GM13976 (cell line): Measurements from ENCODE around the gene UPK1A.
"Not testable (repeated sequence)": the region's sequence is repeated elsewhere in the genome, so short reads cannot be mapped to it uniquely, and the experiment has no call there.

ENCODE experiments used
- DNase-seq: peaks from one replicate; pipeline ENCODE4 v3.0.0; 2012; ENCODE audit warnings: low spot score
- CTCF ChIP-seq: IDR thresholded peaks from 2 replicates; pipeline ENCODE4 v1.5.1; 2012; ENCODE audit warnings: borderline replicate concordance, mild to moderate bottlenecking; ENCODE audit not compliant: insufficient read depth; ENCODE audit errors: extremely low read depth, missing control alignments, control extremely low read depth
- in situ Hi-C: fragments of 300-500 bp; cut with MboI; formaldehyde crosslinking; loops from one replicate; pipeline ENCODE4 v1.12.0; 2022; ENCODE audit warnings: low sequenced_read_pairs, mixed read lengths, inconsistent platforms; ENCODE audit not compliant: unreplicated experiment

UPK1A gene

DNA sequence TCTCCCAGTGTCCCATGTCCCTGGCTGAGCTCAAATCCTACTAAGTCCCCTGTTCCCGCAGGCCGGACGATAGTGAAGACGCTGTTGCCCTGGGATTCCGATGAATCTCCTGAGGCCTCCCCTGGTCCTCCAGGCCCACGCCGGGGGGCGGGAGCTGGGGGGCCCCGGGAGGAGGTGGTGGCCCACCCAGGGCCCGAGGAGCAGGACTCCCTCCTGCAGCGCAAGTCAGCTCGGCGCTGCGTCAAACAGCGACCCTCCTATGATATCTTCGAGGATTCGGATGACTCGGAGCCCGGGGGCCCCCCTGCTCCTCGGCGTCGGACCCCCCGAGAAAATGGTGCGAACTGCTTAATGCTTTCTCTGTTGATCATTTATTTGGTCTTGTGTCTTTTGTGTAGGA is 57.4 kb downstream of the UPK1A start:
- in situ Hi-C loops = no loop called here
- no peak for TF ChIP-seq CTCF
- no peak for DNase-seq

DNA sequence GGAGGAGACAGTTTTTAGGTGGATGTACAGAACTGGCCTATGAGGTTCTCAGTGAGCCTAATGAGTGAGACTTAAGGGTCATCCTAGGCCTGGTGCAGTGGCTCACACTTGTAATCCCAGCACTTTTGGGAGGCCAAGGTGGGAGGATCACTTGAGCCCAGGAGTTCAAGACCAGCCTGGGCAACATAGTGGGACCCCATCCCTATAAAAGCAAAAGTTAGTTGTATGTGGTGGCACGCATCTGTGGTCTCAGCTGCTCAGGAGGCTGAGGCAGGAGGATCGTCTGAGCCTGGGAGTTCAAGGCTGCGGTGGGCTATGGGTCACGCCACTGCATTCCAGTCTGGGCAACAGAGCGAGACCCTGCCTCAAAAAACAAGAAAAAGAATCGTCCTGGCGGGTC is 57.8 kb downstream of the UPK1A start:
- in situ Hi-C loops = not testable (repeated sequence)

DNA sequence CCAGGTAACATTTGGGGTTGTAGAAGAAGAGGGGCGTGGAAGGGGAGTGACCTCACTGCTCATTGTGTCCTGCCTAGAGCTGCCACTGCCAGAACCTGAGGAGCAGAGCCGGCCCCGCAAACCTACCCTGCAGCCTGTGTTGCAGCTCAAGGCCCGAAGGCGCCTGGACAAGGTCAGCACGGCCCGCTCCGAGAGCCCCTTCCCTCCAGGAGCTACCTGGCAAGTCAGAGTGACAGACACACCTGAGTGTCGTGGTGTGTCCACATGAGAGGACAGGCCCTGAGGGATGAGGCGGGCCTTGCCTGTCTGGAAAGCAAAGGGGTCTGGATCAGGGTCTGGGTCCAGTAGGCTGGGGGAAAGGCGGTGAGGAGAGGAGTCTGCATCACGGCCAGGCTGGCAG is 58.2 kb downstream of the UPK1A start:
- no peak for DNase-seq

More for the DNA sequence above, 57.8 kb downstream of the UPK1A start:
- DNase-seq = not testable (repeated sequence)

GRCh38 chr19:35725216-35725861 is 59.0 kb downstream of the UPK1A start:
- TF ChIP-seq CTCF = no peak
- no peak for DNase-seq
- in situ Hi-C loops = no loop called here

More for the DNA sequence above, 58.2 kb downstream of the UPK1A start:
- in situ Hi-C loops = no loop called here
- no peak for TF ChIP-seq CTCF

- no peak for TF ChIP-seq CTCF
- no peak for DNase-seq
- in situ Hi-C loops = no loop called here
Observed at GRCh38 chr19:35727053-35727955, 61.0 kb downstream of the UPK1A start.
